GM18502 (cell line): Measurements from ENCODE around the gene PMIS2.
"Not testable (repeated sequence)": the region's sequence is repeated elsewhere in the genome, so short reads cannot be mapped to it uniquely, and the experiment has no call there.

ENCODE experiments used
- ATAC-seq: cut with Tn5 transposase; IDR thresholded peaks from one replicate; pipeline ENCODE4 v1.9.1; 2021; ENCODE audit warnings: mild to moderate bottlenecking; ENCODE audit not compliant: unreplicated experiment, poor library complexity

Gene PMIS2

GRCh38 chr19:35587321-35587720, 1.3 kb downstream of the PMIS2 start:
- no peak for ATAC-seq

- no peak for ATAC-seq
Measured at GRCh38 chr19:35590875-35591274, 4.9 kb downstream of the PMIS2 start.

- ATAC-seq = no peak
Measured at GRCh38 chr19:35592226-35592625, 6.3 kb downstream of the PMIS2 start.

GRCh38 chr19:35595026-35595425, 9.1 kb downstream of the PMIS2 start:
- ATAC-seq = not testable (repeated sequence)

DNA sequence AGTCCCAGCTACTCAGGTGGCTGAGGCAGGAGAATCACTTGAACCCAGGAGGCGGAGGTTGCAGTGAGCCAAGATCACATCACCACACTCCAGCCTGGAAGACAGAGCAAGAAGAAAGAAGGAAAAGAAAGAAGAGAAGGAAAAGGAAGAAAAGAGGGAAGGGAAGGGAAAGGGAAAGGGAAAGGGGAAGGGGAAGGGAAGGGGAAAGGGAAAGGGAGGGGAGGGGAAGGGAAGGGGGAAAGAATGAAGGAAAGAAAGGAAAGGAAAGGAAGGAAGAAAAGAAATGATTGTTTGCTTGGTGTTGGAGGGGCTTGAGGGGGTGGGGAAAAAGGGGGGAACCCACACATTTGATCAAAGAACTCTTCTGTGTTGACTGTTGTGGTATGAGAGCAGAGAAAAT, 10.0 kb downstream of the PMIS2 start:
- no peak for ATAC-seq

- ATAC-seq = peak; percentile 75
Measured at GRCh38 chr19:35596366-35596999, 10.5 kb downstream of the PMIS2 start.

DNA sequence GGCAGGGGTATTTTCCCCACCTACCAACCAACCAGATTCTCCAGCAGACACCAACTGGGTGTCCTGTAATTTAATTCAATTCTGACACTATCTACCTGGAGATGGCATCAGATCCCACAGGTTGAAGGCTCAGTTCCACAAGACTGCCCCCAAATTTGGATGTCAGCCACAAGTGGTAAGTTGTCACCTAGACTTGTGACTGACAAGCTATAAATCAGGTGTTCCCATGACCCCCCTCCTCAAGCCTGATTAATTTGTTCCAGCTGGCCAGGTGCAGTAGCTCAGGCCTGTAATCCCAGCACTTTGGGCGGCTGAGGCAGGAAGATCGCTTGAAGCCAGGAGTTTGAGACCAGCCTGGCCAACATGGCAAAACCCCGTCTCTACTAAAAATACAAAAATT, 16.0 kb downstream of the PMIS2 start:
- ATAC-seq = no peak

DNA sequence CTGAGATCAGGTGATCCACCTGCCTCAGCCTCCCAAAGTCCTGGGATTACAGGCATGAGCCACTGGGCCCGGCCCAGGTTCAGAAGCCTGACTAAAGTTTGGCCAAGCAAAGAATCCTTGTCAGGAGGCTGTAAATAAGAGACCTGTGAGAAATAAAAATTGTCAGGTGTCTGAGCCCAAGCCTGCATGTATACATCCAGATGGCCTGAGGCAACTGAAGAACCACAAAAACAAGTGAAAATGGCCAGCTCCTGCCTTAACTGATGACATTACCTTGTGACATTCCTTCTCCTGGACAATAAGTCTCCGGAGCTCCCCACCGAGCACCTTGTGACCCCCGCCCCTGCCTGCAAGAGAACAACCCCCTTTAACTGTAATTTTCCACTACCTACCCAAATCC, 18.5 kb downstream of the PMIS2 start:
- not testable (repeated sequence) for ATAC-seq

GRCh38 chr19:35607170-35607569, 21.2 kb downstream of the PMIS2 start:
- ATAC-seq = not testable (repeated sequence)

DNA sequence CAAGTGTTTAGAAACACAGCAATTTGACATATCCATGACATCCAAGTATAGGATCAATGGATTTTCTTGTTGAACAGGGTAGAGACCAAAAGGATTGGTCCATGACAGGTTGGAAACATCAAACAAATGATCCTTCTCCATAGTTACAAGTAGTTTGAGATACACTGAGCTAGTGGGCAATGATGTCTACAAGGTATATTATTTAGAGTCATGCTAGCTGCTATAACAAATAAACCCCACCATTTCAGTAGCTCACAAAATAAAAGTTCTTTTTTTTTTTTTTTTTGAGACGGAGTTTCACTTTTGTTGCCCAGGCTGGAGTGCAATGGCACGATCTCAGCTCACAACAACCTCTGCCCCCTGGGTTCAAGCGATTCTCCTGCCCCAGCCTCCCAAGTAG, 21.7 kb downstream of the PMIS2 start:
- no peak for ATAC-seq

GRCh38 chr19:35608251-35608650, 22.3 kb downstream of the PMIS2 start:
- ATAC-seq = no peak

- no peak for ATAC-seq
Measured at GRCh38 chr19:35609851-35610353, 23.9 kb downstream of the PMIS2 start.

GRCh38 chr19:35612224-35612558, 26.2 kb downstream of the PMIS2 start:
- no peak for ATAC-seq

DNA sequence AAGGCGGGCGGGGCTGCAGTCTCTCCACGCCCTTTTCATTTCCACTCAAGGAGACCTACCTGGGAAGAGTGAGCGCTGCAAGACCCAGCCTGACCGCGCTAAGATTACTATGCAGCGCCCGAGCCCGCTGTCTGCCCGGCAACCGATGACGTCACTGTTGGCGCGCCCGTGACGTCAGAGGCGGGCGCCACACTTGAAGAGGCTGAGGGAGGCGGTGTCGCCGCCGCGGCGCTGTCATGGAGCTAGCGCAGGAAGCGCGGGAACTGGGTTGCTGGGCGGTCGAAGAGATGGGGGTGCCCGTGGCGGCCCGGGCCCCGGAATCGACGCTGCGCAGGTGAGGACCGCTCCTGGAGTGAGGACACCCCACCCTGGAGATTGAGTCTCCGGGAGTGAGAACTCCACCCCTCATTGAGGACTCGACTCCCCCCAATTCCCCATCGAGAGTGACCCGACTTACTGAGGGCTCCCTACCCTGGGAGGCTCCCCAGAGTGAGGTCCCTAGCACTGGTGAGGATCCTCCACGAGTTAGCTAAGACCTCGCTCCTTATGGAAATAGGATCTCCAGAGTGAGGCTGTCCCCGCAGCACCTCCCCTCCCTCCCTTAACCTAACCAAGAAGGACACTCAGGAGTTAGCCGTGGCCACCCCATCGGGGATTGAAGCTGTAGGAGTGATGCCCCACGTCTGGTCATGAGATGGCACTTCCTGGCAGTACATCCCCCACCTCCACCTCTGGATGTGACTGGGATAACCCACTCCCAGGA, 26.8 kb downstream of the PMIS2 start, which contains the start of gene HAUS5:
Gene HAUS5, plus strand, starts transcription at position 177 of the 763 bp plus-strand sequence. Its CDS starts 60 bp downstream, at position 237.
- ATAC-seq = peak; percentile 80

DNA sequence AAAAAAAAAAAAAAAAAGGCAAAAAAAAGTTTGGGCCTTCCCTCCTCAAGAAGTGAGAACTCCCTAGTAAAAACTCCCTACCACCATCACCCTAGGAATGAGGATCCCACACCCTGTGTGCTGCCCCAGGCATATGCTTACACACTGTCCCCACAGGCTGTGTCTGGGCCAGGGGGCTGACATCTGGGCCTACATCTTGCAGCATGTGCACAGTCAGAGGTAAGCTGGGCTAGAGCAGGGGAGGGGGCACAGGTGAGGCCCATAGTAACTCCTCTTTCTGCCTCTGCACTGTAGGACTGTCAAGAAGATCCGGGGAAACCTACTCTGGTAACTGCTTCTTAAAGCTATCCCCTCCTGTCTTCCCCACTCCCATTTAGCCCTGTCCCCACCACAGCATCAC, 27.6 kb downstream of the PMIS2 start:
- no peak for ATAC-seq

- ATAC-seq = no peak
Measured at GRCh38 chr19:35615036-35615435, 29.1 kb downstream of the PMIS2 start.

- no peak for ATAC-seq
Measured at GRCh38 chr19:35618857-35619256, 32.9 kb downstream of the PMIS2 start.

DNA sequence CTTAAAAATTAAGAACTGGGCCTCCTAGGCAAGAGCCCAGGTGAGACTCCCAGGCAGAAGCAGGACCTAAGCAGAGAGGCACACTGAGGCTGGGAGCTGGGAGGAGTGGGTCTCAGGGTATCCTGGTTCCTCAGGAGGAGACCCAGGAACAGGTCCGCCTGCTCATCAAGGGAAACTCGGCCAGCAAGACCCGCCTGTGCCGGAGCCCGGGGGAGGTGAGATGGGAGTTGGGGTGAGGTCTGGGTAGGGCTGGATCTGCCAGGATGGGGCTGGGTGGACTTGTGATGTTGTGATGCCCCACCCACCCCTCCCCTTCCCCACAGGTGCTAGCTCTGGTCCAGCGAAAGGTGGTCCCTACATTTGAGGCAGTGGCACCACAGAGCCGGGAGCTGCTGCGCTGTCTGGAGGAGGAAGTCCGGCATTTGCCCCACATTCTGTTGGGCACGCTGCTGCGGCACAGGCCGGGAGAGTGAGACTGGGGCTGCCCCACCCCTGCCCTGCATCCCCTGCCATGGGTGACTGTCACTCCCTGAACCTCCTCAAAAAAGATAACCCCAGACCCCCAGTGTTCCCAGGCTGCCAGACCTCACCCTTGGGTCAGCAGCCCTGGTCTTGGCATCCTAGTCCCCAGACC, 33.4 kb downstream of the PMIS2 start:
- no peak for ATAC-seq

- ATAC-seq = no peak
Measured at GRCh38 chr19:35620001-35620400, 34.0 kb downstream of the PMIS2 start.

GRCh38 chr19:35621708-35622107, 35.7 kb downstream of the PMIS2 start:
- no peak for ATAC-seq

- ATAC-seq = no peak
Measured at GRCh38 chr19:35622750-35623149, 36.8 kb downstream of the PMIS2 start.
